ENCODE results near the gene SRR. TPM values are rescaled to one million over a fixed set of nuclear protein-coding genes. Genes with fewer than 3 reads are reported as not detected.

Gene SRR
- total and polyA plus RNA-seq, 2 donors (not counting 3 experiments of a cell fraction or from before 2014, with no cell fraction given), result 13.7 to 20.1 TPM

DNA sequence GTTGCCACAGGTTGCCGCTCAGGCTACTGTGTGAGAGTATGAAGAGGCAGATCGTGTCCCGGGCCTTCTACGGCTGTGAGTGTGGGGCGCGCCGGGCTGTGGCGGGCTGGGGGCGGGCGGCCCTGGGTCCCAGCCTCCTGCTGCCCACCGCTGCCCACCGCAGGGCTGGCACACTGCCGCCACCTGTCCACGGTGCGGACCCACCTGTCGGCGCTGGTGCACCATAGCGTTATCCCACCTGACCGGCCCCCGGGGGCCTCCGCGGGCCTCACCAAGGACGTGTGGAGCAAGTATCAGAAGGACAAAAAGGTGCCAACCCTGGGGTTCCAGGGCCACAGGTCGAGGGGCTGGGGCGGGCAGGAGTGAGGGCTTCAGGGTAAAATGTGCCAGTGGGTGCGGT lies 68.4 kb downstream of the SRR start:
- POLR2A ChIA-PET, result no interaction called here

More for the DNA sequence above, 68.4 kb downstream of the SRR start:
- dilution Hi-C loops (cut with MboI; ENCODE audit: extremely low pct_ligation_motif_present, low sequenced_read_pairs), result no loop called here
- no peaks in the 10 kb centered on the region for H3K27me3 ChIP-seq (ENCODE audit: control insufficient read depth in 2 of 2, insufficient read depth in 2 of 2, low read length in 2 of 2)
- H3K36me3 ChIP-seq (ENCODE audit: control insufficient read depth in 2 of 2, extremely low read depth in 1 of 2, insufficient read depth in 2 of 2, low read length in 2 of 2), result peaks cover 0 to 22% of the 10 kb centered on the region in 2 experiments
- peaks cover 6% of the 10 kb centered on the region for H3K4me1 ChIP-seq (ENCODE audit: control insufficient read depth, extremely low read depth, insufficient read depth, low read length)
- H3K4me2 ChIP-seq (ENCODE audit: insufficient read depth, low read length), result no peak overlapping the region
- no peak overlapping the region for H3K9ac ChIP-seq (replicated peaks; ENCODE audit: extremely low read depth, insufficient read depth, low read length)
- no peak overlapping the region for H3K27ac ChIP-seq (ENCODE audit: insufficient read depth, low read depth, low read length)
- intact Hi-C loops (cut with micrococcal nuclease), result no loop called here
- H3K9me1 ChIP-seq (replicated peaks; ENCODE audit: control insufficient read depth, extremely low read depth, insufficient read depth, low read length), result no peaks in the 10 kb centered on the region
- FAIRE-seq (no peak), DNase-seq (ENCODE audit: low read depth, low spot score) (no peak)
- BruUV-seq (replicated peaks), result no TSS peak
- H3K79me2 ChIP-seq (ENCODE audit: control insufficient read depth, insufficient read depth, low read length), result no peaks in the 10 kb centered on the region
- TF ChIP-seq GATA2 (IDR thresholded peaks at IDR 0.05; ENCODE audit: insufficient read depth, insufficient read length, low read depth, low read length) (no peak), MYC (IDR thresholded peaks at IDR 0.05; ENCODE audit: low read depth, low read length) (no peak), POLR2A (IDR thresholded peaks at IDR 0.05; ENCODE audit: low read depth, low read length) (no peak), EZH2 (IDR thresholded peaks at IDR 0.05; ENCODE audit: borderline replicate concordance, low read depth, low read length, severe bottlenecking) (no peak), POLR2AphosphoS5 (IDR thresholded peaks at IDR 0.05; ENCODE audit: insufficient read depth, low read depth, low read length) (no peak), JUN (IDR thresholded peaks at IDR 0.05; ENCODE audit: borderline replicate concordance, insufficient read depth, insufficient read length, low read depth) (no peak), FOS (IDR thresholded peaks at IDR 0.05; ENCODE audit: borderline replicate concordance, insufficient read depth, low read length) (no peak)
- TF ChIP-seq, protein P1, sequence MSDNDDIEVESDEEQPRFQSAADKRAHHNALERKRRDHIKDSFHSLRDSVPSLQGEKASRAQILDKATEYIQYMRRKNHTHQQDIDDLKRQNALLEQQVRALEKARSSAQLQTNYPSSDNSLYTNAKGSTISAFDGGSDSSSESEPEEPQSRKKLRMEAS (IDR thresholded peaks at IDR 0.05; ENCODE audit: insufficient read depth, insufficient read length), result no peak
- TF ChIP-seq, protein P2, sequence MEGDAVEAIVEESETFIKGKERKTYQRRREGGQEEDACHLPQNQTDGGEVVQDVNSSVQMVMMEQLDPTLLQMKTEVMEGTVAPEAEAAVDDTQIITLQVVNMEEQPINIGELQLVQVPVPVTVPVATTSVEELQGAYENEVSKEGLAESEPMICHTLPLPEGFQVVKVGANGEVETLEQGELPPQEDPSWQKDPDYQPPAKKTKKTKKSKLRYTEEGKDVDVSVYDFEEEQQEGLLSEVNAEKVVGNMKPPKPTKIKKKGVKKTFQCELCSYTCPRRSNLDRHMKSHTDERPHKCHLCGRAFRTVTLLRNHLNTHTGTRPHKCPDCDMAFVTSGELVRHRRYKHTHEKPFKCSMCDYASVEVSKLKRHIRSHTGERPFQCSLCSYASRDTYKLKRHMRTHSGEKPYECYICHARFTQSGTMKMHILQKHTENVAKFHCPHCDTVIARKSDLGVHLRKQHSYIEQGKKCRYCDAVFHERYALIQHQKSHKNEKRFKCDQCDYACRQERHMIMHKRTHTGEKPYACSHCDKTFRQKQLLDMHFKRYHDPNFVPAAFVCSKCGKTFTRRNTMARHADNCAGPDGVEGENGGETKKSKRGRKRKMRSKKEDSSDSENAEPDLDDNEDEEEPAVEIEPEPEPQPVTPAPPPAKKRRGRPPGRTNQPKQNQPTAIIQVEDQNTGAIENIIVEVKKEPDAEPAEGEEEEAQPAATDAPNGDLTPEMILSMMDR (IDR thresholded peaks at IDR 0.05; ENCODE audit: extremely low read depth in 1 of 2, insufficient read depth in 1 of 2, low read depth in 1 of 2, low read length in 2 of 2), result no peak
- no peak overlapping the region for H3K4me3 ChIP-seq (replicated peaks in 1 of 3; ENCODE audit: insufficient read depth in 1 of 3, low read depth in 1 of 3, low read length in 3 of 3)
- CTCF ChIA-PET, result interaction anchor here (0.8 to 6.4 kb wide), 2 partner anchors 11 to 35 kb away, joined by 3 to 47 read pairs; no protein-coding TSS in a partner anchor
- H4K20me1 ChIP-seq (replicated peaks; ENCODE audit: control insufficient read depth, extremely low read depth, insufficient read depth, low read length), result no peaks in the 10 kb centered on the region
- H2AFZ ChIP-seq (ENCODE audit: low read depth, low read length), result no peak overlapping the region
- H3K9me3 ChIP-seq (replicated peaks; ENCODE audit: control insufficient read depth, insufficient read depth, low read length), result no peaks in the 10 kb centered on the region

All from endothelial cell of umbilical vein (primary cell).